ENCODE measurements around the gene GSTO2.

GSTO2 gene

DNA sequence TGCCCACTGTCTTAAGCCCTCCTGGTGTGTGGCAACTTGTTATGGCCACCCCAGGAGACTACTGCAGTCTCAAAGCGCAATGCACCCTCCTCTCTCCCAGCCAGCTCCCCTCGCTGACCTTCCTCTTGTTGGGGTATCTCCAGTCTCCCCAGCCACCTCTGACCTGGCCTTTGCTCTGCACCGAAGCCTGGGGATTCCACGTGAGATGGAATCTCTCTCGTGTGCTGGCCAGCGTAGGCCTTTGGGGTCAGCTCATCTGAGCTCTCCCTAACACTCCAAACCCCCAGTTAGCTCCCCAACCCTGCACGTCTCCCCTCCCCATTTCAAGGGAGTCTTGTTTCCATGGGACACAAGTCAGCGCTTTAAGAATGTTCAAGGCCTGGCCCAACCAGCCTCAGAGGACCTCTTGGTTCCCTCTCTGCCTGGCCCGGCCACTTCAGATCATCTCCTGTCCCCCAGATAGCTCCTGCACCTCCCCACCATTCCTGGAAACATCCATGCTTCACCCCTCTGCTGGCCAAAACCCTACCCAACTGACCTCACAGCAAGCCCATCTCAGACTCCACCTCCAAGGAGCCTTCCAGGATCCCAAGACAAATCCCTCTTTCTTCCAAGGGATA lies 58.1 kb downstream of the GSTO2 start:
- DNase-seq (ENCODE audit: low read depth): no peak

DNA sequence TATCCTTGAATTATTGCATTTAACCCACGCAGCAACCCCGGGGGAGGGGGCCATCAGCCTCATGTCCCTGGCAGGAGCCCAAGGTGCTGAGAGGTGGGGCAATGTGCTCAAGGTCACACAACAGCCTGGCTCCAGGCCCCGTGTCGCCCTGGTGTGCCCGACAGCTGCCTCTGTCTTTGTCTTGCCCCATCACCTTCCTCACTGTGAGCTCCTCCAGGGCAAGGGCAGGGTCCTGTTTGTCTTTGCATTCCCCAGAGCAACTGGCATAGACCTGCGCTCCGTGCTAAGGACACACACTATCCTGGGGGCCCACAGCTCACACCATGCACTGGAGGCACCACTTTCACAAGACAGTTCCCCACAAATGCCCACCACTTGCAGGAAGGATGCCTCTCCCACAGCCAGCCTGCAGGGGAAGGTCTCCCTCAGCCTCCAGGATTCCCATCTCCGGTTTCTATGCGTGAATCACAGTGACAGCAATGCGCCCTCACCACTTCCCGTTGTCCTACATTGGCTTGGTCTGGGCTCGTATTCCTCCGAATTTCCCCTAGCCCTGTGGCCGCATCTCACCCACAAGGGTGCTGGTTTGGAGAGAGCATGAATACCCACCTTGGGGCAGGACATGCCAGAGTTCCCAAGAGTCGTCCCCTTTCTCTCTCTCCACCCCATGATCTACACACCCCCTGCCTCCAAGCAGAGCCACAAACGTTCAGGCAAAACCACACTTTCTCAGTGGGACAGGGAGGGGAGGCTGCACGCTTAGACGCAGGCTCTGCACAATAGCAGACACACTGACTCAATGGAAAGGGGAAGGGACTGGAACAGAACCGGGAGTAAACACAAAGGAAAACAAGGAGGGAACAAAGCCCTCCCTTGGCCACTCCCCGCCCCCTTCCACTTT lies 59.0 kb downstream of the GSTO2 start:
- DNase-seq (ENCODE audit: low read depth): no peak

GRCh38 chr10:104328646-104328895 lies 59.6 kb downstream of the GSTO2 start:
- DNase-seq (ENCODE audit: low read depth): no peak

DNA sequence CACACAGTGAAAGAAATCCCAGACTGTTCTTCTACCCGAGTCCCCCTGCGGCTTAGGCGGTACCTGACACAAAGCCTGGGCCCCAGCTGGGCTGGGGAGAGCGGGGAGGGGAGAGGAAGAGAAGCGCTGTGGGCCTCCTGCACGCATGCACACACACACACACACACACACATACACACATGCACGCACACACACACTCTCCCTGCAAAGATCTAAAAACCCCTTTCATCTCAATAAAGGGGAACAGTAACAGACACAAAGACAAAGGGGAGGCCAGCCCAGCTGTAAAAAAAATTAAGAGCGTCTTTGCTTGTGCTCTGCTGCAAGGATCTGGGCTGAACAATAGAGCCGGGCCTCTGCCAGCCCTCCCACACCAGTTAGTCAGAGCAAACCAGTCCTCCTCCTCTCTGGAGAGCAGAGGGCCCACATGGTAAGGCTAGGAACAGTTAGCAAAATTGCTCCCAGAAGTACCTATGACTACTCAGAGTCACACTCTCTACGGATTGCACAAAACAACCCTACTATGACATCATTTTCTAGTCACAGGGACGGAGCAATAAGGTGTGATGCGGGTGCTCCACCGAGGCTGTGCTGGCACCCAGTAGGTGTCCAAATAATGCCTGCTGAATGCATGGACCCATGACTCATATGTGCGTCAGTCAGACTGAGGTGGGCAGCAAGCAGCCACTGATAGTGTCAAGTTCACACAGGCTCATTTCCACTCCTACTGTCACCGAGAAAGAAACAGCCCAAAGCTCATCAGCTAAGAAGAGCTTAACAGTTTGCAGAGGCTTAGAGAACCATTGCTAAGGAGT lies 60.1 kb downstream of the GSTO2 start:
- DNase-seq (ENCODE audit: low read depth): peak; percentile 86

DNA sequence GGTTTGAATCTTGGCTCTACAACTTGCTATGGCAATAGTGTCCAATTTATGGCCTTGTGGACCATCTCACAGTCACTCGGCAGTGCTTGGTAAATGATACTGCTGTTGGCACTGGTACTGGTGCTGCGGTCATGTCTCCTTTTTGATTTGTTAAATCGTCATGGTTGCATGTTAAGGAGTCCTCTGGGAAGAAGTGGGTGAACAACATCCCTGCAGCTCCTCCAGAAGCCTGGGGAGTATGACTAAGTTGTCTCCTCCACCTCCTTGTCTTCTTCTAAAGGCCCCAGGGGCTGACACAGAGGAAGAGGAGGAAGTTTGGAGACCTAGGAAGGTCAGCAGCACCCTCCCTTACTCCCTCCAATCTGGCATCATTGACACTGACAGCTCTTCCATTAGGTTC lies 60.8 kb downstream of the GSTO2 start:
- peak; percentile 89 for DNase-seq (ENCODE audit: low read depth)

DNA sequence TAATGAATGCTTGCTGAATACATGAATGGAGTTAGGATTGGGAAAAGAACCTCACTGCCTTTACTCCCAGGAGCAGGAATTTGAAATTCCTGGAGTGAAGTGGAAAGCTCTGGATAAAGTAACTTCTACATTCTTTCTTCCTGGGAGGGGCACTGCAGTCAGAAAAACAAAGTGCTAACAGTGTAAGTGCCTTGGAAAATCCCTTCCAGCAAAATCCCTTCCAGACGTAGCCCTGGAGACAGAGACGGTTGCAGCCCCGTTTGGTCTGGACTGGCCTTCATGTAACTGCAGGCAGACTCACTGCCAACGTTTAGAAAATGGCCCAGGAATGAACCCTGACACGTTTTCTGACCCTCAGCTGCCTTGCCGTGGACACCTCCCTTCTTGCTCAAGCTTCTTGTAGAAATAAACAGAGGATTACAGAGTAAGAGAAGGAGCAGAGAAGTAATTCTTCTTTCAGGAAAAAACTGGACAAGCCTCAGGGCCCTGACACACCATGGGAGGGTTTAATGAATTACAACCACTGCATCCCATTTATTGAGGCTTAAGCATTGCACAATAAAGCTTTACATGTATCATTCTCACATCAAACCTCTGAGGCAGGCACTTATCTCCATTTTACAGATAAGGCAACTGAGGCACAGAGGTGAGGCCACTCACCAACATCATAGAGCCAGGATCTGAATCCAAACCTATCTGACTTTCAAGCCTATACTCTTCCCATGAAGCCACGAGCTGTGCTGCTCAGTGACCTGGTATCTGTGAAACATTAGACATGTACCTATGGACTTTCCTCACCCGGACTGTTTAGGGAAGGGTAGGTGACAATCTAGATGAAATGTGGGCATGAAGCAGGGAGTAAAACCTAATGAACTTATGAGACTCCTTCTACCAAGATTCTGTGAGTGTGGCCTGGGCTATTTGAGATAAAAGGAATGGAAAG lies 61.5 kb downstream of the GSTO2 start:
- DNase-seq (ENCODE audit: low read depth): peak; percentile 91

GRCh38 chr10:104331208-104331838 lies 62.3 kb downstream of the GSTO2 start:
- DNase-seq (ENCODE audit: low read depth): no peak

- DNase-seq (ENCODE audit: low read depth): no peak
Observed at GRCh38 chr10:104332243-104333031, 63.5 kb downstream of the GSTO2 start.

DNA sequence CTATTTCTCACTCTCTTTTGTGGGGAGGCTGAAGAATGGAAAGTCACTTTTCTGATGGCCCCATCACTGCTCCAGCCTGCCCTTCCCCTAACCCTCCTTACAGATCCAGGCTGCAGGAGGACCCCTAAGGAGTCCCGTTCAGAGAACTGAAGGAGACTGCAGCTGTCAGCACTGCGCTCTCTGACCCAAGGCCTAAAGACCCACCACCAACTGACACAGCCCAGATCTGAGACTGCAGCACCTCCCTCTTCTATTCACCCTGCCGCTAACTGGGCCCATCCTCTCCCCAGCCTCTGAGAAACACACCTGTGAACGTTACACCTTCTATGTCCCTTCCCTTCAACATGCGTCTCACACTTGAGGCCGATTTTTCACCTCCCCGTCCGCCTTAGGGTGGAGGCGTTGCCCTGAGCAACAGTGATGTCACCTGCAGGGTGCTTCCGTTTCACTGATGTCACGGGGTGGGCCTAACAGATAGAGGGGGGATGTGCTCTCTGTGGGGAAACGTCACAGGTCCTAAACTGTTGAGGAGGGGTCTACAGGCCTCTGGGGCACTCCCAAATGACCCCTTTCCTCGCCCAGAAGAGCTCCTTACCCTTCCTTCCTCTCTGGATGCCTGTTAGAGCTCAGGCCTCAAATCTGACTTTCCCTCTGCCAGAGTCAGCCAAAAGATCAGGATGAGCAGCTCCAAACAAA lies 64.2 kb downstream of the GSTO2 start:
- DNase-seq (ENCODE audit: low read depth): no peak

- no peak for DNase-seq (ENCODE audit: low read depth)
Observed at GRCh38 chr10:104333728-104334373, 64.9 kb downstream of the GSTO2 start.

GRCh38 chr10:104334561-104334960 lies 65.6 kb downstream of the GSTO2 start:
- DNase-seq (ENCODE audit: low read depth): no peak

- DNase-seq (ENCODE audit: low read depth): no peak
Observed at GRCh38 chr10:104334965-104335650, 66.1 kb downstream of the GSTO2 start.

DNA sequence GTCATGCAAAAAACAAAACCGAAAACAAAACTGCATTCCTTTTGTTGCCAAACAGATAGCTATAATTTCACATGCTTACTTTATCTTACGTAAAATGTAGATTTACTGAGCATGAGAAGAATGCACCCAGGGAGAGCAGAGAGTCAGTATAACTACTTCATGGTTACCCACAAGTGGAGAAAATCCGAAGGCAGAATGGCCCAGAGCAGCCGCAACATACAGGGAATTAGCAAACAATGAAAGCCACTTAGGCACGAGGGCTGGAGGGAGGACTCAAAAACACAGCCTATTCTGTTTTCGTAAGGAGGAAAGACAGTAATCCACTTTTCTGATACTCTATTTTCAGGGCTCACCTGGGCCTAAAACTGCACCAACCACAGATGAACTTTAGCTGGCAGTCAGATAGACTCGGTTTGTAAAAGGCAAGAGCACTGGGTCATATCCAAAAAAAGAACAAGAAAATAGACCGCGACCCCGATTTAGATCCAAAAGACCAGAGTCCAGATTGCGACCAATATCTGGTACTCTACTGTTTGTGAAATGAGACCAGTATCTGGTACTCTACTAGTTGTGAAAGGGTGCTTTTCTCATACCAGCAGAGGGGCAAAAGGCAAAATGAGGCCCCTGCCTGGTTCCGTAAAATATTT lies 68.0 kb downstream of the GSTO2 start:
- DNase-seq (ENCODE audit: low read depth): peak; percentile 72

DNA sequence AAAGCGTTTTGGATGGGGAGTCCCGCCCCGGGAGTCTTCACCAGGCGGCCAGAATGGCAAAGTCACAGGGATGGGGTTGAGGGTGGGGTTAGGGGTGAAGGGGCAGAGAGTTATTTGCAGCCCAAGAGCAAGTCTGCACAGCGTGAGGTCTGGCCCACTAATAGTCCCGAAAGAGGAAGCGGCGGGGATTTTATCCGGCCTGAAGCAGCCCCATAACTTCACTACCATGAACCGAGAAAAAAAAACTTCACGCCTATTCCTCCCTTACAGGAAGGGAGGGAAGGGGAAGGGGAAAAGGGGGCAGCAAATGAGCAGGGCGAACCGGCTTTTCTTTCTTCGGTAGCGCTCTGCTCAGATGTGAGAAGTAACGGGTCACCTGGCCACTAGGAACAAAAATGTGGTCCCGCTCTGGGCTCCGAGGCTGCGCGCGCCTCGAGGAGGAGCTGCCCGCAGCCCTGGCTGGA lies 68.6 kb downstream of the GSTO2 start:
- no peak for DNase-seq (ENCODE audit: low read depth)

DNA sequence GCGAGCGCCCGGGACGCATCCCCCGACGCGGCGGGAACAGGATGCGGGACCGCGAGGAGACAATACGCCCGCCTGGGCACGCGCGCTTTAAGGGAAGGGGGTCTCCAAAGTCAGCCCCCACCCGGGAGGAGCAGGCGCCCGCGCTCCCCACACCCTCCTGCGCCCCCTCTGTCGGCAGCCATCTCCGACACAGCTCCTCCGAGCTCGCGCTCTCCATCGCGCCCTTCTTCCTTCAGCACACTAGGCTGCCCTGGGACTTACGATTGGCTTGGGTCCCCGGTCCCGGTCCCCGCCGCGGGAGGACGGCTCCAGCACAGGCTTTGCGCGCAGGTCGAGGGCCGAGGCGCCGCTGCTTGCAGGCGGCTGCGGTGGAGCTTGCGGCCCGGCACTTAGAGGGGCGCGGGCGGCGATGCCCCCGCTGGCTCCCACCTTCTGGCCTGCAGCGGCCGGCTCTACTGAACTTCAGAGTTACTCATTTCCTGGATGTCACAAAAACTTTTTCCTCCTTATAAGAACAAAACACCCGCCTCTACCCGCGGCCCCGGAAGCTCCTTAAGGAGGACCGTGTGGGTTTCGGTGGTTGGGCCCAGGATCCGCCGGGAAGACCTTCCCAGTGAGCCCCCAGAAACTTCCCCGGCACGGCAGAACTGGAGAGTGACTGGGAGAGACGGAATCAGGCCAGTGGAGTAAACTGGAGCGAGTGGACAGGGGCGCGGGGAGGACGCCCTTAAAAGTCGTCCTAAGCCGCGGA lies 69.2 kb downstream of the GSTO2 start, which contains the start of gene ITPRIP:
TSS of gene ITPRIP (minus strand) at position 481 of the 751 bp plus-strand sequence. CDS start 22,414 bp downstream, outside the sequence.
- DNase-seq (ENCODE audit: low read depth): no peak

DNA sequence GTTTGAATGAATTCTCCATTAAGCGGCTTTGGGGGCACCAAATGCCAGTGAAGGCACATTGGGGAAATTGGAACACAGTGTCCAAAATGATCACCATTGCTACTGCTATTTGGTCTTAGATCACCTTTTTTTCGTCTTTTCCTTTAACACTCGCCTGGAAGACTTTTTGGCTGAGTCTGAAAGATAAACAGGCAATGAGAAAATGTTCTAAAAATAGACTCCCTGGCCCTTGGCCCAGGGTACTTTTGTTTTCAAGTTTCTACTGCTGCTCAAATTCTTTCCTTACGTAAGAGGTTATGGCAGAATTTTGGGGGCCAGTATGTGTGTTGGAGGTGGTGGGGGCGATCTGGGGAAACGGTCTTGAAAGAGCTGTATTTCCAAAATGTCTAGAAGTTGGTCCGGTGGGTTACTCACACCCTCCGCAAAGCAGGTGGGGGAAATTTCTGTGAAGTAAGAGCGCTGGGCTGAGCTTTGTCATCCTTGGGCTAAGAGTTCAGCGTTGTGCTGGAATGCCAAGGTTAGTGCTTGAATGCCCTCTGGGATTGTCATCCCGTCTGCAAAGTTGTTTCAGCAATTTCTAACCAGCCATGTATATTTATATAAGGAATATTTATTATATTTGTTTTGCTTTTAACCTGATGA lies 70.6 kb downstream of the GSTO2 start:
- DNase-seq (ENCODE audit: low read depth): no peak

GRCh38 chr10:104340111-104340526 lies 71.1 kb downstream of the GSTO2 start:
- DNase-seq (ENCODE audit: low read depth): no peak
